Umbilical cord (tissue), 2 donors: ENCODE results near the gene ETV7. TPM values are rescaled to one million over a fixed set of nuclear protein-coding genes. Genes with fewer than 3 reads are reported as not detected.

Source experiments
- DNase-seq: peaks from one replicate; pipeline ENCODE4 v3.0.0-alpha.2; 2015; ENCODE audit warnings: low spot score
- total RNA-seq: library from RNA; depleted of rRNA; stranded (reverse); fragments of >200 nt; gene quantifications from one replicate; pipeline ENCODE4 v1.2.3, GENCODE V29; 2014; ENCODE audit warnings: low replicate concordance; ENCODE audit not compliant: insufficient read depth

Gene ETV7
- total RNA-seq, 1 donor from 2014 or later: 0.96 TPM

GRCh38 chr6:36384095-36384494, 3.4 kb downstream of the ETV7 start:
- DNase-seq: no peak

- no peak for DNase-seq
Measured at GRCh38 chr6:36383606-36384005, 3.9 kb downstream of the ETV7 start.

- DNase-seq: no peak
Measured at GRCh38 chr6:36382976-36383375, 4.5 kb downstream of the ETV7 start.

GRCh38 chr6:36381502-36382389, 5.7 kb downstream of the ETV7 start:
- no peak for DNase-seq

DNA sequence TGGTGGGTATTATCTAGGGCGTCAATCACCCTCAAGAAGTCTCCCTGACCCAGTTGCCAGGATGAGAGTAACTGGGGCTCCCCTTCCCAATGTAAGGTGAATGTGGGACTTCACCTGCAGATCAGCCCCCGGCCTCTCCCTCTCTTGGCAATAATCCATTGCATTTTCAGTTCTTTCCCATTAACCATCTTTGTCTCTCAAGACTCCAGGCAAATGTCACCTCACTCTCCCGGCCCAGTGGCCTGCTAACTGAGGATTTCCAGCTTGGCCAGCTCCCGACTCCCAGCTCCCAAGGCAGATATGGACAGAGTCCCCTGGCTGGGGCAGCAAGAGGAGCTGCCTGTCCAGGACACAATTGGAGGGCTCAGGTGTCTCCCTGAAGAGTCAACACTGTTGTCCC, 7.3 kb downstream of the ETV7 start:
- no peak for DNase-seq

DNA sequence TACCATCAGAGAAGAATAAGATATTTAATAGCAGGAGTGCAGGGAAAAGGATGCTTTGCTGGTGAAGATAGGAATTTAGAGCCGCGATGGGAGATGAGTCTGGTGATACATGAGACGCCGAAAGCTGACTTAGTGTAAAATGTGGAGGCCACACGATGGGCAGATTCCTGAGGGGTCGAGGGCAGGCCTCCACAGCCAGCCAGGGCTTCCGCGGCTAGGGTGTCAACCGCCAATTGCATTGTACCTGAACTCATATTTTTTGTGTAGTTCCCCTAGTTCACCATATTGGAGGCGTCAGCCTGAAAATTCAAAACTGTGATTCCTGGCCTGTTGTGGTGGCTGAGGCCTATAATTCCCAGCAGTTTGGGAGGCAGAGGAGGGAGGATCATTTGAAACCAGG, 8.5 kb downstream of the ETV7 start:
- no peak for DNase-seq

DNA sequence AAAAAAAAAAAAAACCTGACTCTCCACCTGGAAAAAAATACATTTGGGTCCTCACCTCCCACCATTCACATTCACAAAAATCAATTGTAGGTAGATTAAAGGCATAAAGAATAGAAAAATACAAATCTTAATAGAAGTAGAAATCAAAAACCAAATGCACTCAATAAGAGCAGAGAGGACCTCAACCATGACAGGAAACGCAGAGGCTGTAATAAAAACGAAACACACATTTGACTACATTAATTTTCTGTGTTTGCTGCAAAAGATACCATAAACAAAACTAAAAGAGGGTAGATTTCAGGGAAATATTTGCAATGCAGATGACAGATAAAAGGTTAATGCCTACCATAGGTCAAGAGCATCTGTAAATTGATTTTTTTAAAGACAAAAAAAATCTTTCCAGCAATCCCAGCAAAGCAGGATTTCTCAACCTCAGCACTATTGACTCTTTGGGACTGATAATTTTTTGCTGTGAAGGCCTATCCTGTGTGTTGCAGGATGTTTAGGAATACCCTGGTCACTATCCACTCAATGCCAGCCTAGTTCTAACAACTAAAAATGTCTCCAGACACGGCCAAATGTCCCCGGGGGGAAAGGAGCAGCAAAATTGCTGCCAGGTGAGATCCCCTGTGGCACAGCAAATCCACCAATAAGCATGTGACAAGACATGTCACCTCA, 9.1 kb downstream of the ETV7 start:
- DNase-seq: no peak

DNA sequence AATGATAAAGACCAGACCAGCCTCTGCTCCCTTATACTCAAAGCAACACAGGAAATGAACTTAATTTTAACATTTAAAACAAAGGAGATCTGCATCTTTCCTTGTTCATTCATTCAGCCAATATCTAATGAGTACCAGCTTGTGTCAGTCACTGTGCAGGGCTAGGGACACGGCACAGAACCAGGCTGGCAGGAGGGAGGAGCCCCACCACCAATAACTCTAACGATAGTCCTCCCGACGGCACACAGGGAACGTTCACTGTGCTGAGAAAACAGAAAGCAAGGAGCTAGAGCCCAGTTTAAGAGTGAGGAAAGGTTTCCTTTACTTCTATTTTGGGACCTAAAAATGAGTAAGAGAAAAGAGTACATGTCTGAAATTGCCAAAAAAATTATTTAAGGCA, 9.9 kb downstream of the ETV7 start:
- no peak for DNase-seq

GRCh38 chr6:36376742-36377141, 10.7 kb downstream of the ETV7 start:
- no peak for DNase-seq

- no peak for DNase-seq
Measured at GRCh38 chr6:36376183-36376582, 11.3 kb downstream of the ETV7 start.

DNA sequence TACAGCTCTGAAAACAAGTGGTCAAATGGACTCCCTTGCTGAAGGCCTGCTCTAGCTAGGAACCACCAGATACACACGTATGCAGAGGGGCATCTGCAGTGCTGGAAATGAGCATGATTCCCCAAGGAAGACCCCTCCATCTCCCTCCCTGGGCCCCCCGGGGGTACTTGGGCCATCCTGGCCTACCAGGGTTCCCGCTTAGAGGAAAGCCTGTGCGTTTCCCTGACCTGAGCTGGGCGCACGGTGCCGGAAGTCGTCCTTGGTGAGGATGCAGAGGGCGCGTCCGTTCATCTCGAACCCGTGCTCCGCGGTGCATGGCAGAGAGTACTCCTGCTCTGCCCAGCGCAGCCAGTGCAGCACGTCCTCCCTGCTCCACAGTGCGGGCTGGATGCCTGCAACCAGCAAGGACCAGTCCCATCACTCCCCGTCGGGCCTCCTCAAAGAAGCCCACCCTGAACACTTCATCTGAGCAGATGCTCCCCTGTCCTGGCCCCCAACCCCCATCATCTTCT, 11.8 kb downstream of the ETV7 start:
- DNase-seq: no peak

DNA sequence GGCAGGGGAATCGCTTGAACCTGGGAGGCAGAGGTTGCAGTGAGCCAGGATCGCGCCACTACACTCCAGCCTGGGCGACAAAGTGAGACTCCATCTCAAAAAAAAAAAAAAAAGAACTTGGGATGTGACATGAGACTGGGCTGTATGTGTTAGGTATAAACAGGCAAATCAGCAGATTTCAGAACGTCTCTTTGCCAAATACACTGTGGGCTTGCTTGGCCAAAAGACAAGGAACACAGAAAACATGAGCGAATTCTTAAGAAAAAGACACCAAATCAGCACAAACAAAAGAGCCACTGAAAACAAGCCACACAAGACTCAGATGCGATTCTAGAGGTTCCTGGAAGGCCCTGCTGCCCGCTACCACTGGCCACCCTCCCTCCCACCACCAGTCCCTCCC, 12.5 kb downstream of the ETV7 start:
- no peak for DNase-seq

DNA sequence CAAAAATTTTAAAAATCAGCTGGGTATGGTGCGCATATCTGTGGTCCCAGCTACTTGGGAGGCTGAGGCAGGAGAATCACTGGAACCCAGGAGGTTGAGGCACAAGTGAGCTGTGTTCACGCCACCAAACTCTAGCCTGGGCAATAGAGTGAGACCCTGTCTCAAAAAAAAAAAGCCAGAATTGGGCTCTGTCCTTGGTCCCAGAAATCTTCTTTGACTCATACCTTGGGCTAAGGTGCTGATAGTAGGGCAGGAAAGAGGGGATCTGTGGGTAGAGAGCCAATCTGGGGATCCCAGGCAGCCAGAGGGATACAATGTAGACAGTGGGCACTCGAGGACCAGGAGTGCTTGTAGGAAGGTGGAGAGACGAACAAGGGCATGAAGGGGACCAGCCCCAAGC, 13.3 kb downstream of the ETV7 start:
- no peak for DNase-seq

- DNase-seq: peak; percentile 57
Measured at GRCh38 chr6:36373368-36374019, 14.0 kb downstream of the ETV7 start.

DNA sequence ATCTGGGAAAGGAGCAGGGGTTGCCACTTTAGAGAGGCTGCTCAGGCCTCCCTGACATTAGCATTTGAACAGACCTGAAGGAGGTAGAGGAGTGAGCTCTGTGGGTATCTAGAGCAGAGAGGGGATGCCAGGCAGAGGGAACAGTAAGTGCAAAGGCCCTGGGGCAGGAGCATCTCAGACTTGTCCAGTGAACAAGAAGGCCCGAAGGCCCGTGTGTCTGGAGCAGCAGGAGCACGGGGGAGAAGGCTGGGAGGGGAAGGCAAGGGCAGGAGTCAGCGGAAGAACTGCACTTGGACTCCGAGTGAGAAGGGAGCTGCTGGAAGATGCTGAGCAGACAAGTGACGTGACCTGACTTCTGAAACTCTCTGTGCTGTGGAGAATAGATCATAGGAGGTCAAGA, 15.4 kb downstream of the ETV7 start:
- no peak for DNase-seq

- no peak for DNase-seq
Measured at GRCh38 chr6:36371211-36371610, 16.3 kb downstream of the ETV7 start.

GRCh38 chr6:36370638-36371037, 16.8 kb downstream of the ETV7 start:
- no peak for DNase-seq

DNA sequence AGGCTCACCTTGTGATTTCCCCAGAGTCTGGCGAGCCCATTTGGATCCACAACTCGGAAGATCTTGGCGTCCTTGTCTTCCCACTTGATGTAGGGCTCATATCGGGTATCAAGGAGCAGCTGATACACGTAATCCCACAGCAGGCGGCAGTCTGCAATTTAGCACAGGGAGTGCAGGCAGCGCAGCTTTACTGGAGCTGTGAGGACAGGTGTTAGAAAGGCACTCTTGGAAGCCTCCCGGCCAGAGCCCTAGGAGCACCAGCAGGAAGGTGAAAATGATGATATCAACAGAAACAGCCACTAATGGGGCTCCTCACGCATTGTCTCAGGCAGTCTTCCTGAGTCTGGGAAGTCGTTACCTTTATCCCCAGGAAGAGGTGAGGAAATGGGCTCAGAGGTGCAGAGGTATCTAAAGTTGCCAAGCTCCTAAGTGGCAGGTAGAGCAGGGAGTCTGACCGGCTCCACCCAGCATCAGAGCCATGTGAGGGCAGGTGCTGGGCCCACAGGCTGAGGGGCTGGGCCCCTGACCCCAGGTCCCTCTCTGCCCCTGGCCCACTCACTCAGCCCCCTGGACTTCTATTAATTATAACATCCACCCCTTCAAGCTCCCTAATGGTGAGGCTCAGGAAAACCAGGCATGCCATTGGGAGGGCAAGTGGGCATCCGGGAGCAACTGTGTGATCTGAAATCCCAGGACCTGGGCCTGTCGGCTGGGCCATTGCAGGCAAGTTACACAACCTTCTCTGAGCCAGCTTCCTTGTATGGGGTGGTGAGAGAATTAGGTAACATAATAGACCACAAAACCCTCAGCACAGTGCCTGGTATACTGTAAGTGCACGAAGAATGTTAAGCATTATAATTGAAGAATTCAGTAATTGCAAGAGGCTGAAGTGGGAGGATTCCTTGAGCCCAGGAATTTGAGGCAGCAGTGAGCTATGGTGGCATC, 18.3 kb downstream of the ETV7 start:
- DNase-seq: no peak

DNA sequence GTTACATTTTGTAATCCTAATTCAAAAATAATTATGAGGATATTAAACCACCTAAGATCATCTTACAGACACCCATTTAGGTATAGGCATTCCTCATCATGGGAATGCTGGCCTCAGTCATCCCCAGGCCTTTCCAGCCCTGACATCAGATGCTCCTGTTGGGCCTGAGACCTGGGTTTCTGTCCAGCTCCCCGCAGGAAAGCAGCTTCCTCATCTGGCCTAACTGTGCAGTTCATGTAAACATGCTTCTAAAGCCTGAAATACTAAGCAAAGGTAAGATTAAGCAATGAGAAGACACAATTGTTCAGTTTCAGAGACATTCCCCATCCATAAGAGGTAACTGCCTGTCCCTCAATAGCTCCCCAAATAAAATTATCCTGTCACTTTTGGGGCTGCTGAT, 19.0 kb downstream of the ETV7 start:
- no peak for DNase-seq

DNA sequence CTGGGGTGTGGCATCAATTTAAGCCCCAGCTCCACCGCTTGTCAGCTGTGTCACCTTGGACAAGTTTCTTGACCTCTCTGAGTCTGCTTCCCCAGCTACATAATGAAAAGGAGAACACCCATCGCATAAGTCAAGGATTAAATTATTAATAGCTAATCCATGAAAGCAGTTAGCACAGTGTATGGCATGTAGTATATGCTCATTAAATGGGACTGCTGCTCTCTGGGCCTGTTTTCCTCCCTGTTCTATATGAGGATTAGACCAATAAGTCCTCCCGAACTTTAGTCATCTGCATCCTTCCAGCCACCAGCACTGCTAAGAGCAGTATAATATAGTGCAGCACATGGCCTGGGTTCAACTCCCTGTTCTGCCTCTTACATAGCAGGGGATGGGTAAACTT, 19.7 kb downstream of the ETV7 start:
- DNase-seq: no peak
